GM12878 (cell line): ENCODE measurements around the gene SLC25A13. TPM values are rescaled to one million over a fixed set of nuclear protein-coding genes. Genes with fewer than 3 reads are reported as not detected.

Experiments
- ATAC-seq: fragments of 200-7000 bp; cut with Tn5 transposase; 3 replicates; pipeline ENCODE4 v1.9.1; 2020; ENCODE audit warnings: mild to moderate bottlenecking, moderate library complexity
- BruUV-seq: library from RNA; stranded (reverse); fragments of 400-500 nt; replicated peaks from 2 replicates; lab custom pipeline; 2021; lab: Mats Ljungman, UMichigan
- CTCF ChIA-PET: fragments of 300-600 bp; sonication (Branson Sonifier 250); formaldehyde crosslinking; extraction: SDS; loops from one replicate; lab custom pipeline; 2021; ENCODE audit warnings: inconsistent platforms; lab: Yijun Ruan, JAX
- POLR2A ChIA-PET: fragments of 350-600 bp; formaldehyde crosslinking; extraction: SDS; loops from one replicate; lab custom pipeline; 2021; ENCODE audit warnings: inconsistent platforms; lab: Charles Lee
- RAD21 ChIA-PET: fragments of 300-600 bp; sonication (Branson Sonifier 250); formaldehyde crosslinking; loops from one replicate; lab custom pipeline; 2023; ENCODE audit warnings: antibody characterized with exemption; ENCODE audit not compliant: unreplicated experiment; lab: Charles Lee
- SMC1A ChIA-PET: fragments of 300-600 bp; sonication (Branson Sonifier 250); formaldehyde crosslinking; loops from one replicate; lab custom pipeline; 2023; ENCODE audit not compliant: unreplicated experiment, uncharacterized antibody; lab: Charles Lee
- DNase-seq: peaks from one replicate; pipeline ENCODE4 v3.0.0-alpha.2; 2011; ENCODE audit warnings: low read depth, low spot score
- FAIRE-seq: peaks from 3 replicates; lab custom pipeline; 2011; peaks lifted over from hg19 to GRCh38; lab: Jason Lieb, UNC
- H2AFZ ChIP-seq: 2 replicates; pipeline ENCODE4 v1.6.0; 2011; ENCODE audit warnings: low read depth, low read length, control low read depth; ENCODE audit not compliant: control insufficient read depth
- H3K27ac ChIP-seq: 2 replicates; pipeline ENCODE4 v1.5.1; 2011; ENCODE audit warnings: control low read depth; ENCODE audit not compliant: control insufficient read depth, insufficient read depth
- H3K27me3 ChIP-seq, 2 experiments: replicated peaks in 1 of 2; 2 replicates each; pipeline versions ENCODE4 v1.6.0 to v1.6.1; 2011; ENCODE audit warnings: low read length in 1 of 2; ENCODE audit not compliant: control insufficient read depth in 2 of 2, insufficient read depth in 2 of 2
- H3K36me3 ChIP-seq, 2 experiments: 2 replicates each; pipeline ENCODE4 v1.5.1; 2011; ENCODE audit warnings: low read length in 1 of 2; ENCODE audit not compliant: control insufficient read depth in 2 of 2, insufficient read depth in 2 of 2
- H3K4me1 ChIP-seq: 2 replicates; pipeline ENCODE4 v1.6.1; 2011; ENCODE audit warnings: mild to moderate bottlenecking, low read length, moderate library complexity, mixed read lengths; ENCODE audit not compliant: control insufficient read depth, insufficient read depth
- H3K4me2 ChIP-seq: 2 replicates; pipeline ENCODE4 v1.6.0; 2011; ENCODE audit warnings: control low read depth; ENCODE audit not compliant: control insufficient read depth, insufficient read depth
- H3K4me3 ChIP-seq: fragments of 200-600 bp; sonication (generic); 2 replicates; pipeline ENCODE4 v1.5.1; 2016
- H3K79me2 ChIP-seq: 2 replicates; pipeline ENCODE4 v1.6.0; 2011; ENCODE audit warnings: low read length; ENCODE audit not compliant: control insufficient read depth, insufficient read depth
- H3K9ac ChIP-seq: 2 replicates; pipeline ENCODE4 v1.8.0; 2011; ENCODE audit warnings: low read length, control low read depth, mixed read lengths; ENCODE audit not compliant: control insufficient read depth, insufficient read depth
- H3K9me3 ChIP-seq: replicated peaks from 3 replicates; pipeline ENCODE4 v1.5.1; 2011; ENCODE audit warnings: mild to moderate bottlenecking, low read length; ENCODE audit not compliant: control insufficient read depth, insufficient read depth
- H4K20me1 ChIP-seq: 2 replicates; pipeline ENCODE4 v1.6.0; 2011; ENCODE audit not compliant: control insufficient read depth, insufficient read depth
- BHLHE40 ChIP-seq, 2 experiments: fragments of 450-650 bp in 1 of 2; IDR thresholded peaks; 2 replicates each; pipeline ENCODE4 v1.6.1; 2011 to 2017; ENCODE audit warnings: low read depth in 2 of 2, borderline replicate concordance in 1 of 2, improper control_type of control experiment in 1 of 2, low read length in 1 of 2, mild to moderate bottlenecking in 1 of 2
- MEF2A ChIP-seq: IDR thresholded peaks from 2 replicates; pipeline ENCODE4 v1.6.1; 2011; ENCODE audit warnings: low read depth, mild to moderate bottlenecking, low read length, moderate library complexity; ENCODE audit not compliant: insufficient read depth
- NR2C1 ChIP-seq: fragments of 450-650 bp; IDR thresholded peaks from 2 replicates; pipeline ENCODE4 v1.6.1; 2017; ENCODE audit warnings: antibody characterized with exemption, mild to moderate bottlenecking, moderate library complexity
- NR2F1 ChIP-seq: fragments of 450-650 bp; conservative IDR thresholded peaks from 2 replicates; pipeline ENCODE4 v1.6.1; 2017; ENCODE audit warnings: mild to moderate bottlenecking
- PBX3 ChIP-seq: IDR thresholded peaks from 2 replicates; pipeline ENCODE4 v1.6.1; 2011; ENCODE audit warnings: mild to moderate bottlenecking, low read depth, low read length, moderate library complexity; ENCODE audit not compliant: insufficient replicate concordance
- PML ChIP-seq: IDR thresholded peaks from 2 replicates; pipeline ENCODE4 v1.6.1; 2012; ENCODE audit warnings: low read length, inconsistent platforms
- PRDM15 ChIP-seq: fragments of 450-650 bp; formaldehyde crosslinking; IDR thresholded peaks from 2 replicates; pipeline ENCODE4 v1.4.0; 2020; ENCODE audit warnings: mild to moderate bottlenecking, moderate library complexity
- TARDBP ChIP-seq: IDR thresholded peaks from 2 replicates; pipeline ENCODE4 v1.6.1; 2016; ENCODE audit warnings: borderline replicate concordance
- YY1 ChIP-seq: IDR thresholded peaks from 2 replicates; pipeline ENCODE4 v1.6.1; 2011; ENCODE audit warnings: low read depth, mild to moderate bottlenecking, low read length
- ZBTB33 ChIP-seq: fragments of 450-650 bp; IDR thresholded peaks from 2 replicates; pipeline ENCODE4 v1.6.1; 2017; ENCODE audit warnings: mild to moderate bottlenecking
- ZNF217 ChIP-seq: fragments of 450-650 bp; IDR thresholded peaks from 2 replicates; pipeline ENCODE4 v1.6.1; 2017; ENCODE audit warnings: antibody characterized with exemption, mild to moderate bottlenecking
- WGBS: methylation state at CpG from one replicate; pipeline ENCODE4 v1.1.6; 2016; ENCODE audit warnings: low lambda C conversion rate; ENCODE audit not compliant: insufficient replicate concordance, insufficient coverage; ENCODE audit errors: missing lambda C conversion rate; 5-methylcytosine and 5-hydroxymethylcytosine counted together
- in situ Hi-C: fragments of 300-500 bp; cut with MboI; formaldehyde crosslinking; loops from 9 replicates; pipeline ENCODE4 v1.14.3; 2018; ENCODE audit warnings: mixed read lengths
- intact Hi-C: fragments of 100-400 bp; cut with micrococcal nuclease; formaldehyde crosslinking; loops from one replicate; pipeline ENCODE4 v1.14.2; 2022; ENCODE audit not compliant: unreplicated experiment
- polyA plus RNA-seq, 11 experiments: library from polyadenylated mRNA; depleted of rRNA in 4 of 11; unstranded in 6 of 11; stranded (reverse) in 5 of 11; fragments of >200 nt; fragmentation: Nextera tagmentation in 4 of 11; fragmentation: Illumina TruSeq in 1 of 11; extraction: Ambion mirVana in 4 of 11; extraction: Trizol in 1 of 11; gene quantifications; 1 replicate in 1 of 11; 2 replicates in 10 of 11; pipeline versions ENCODE4 v1.2.1 to v1.2.3, GENCODE V29; 2011 to 2016; ENCODE audit warnings: inconsistent platforms in 2 of 11, missing spikeins in 2 of 11, low read depth in 1 of 11
- total RNA-seq, 4 experiments: library from RNA; depleted of rRNA in 3 of 4; stranded (reverse); fragments of >200 nt in 3 of 4; fragmentation: Illumina TruSeq in 1 of 4; extraction: Trizol in 1 of 4; gene quantifications; 2 replicates each; pipeline versions ENCODE4 v1.2.1 to v1.2.3, GENCODE V29; 2013 to 2021

The SLC25A13 gene
- total and polyA plus RNA-seq, 10 of the 15 experiments (the other 5 are each of a cell fraction or from before 2014, with no cell fraction given): 7.0 to 24.7 (median 18.6) TPM

- Histone ChIP-seq H4K20me1 (no peaks in the 10 kb centered on the region), H3K36me3 (no peaks in the 10 kb centered on the region; a peak in 1 of 4 replicates), H2AFZ (no peak overlapping the region), H3K27ac (no peak overlapping the region), H3K4me1 (peaks cover 11% of the 10 kb centered on the region), H3K9ac (no peak overlapping the region), H3K4me3 (no peak overlapping the region), H3K4me2 (no peak overlapping the region), H3K79me2 (peaks cover 5% of the 10 kb centered on the region), H3K9me3 (peaks cover 9% of the 10 kb centered on the region; the same call in 2 of the 3 replicates), H3K27me3 (no peaks in the 10 kb centered on the region)
- SMC1A ChIA-PET: no interaction called here
- DNase-seq (no peak), FAIRE-seq (no peak), ATAC-seq (no peak)
- 91% methylated on average over 4 of the region's 4 CpGs for WGBS
- POLR2A ChIA-PET: no interaction called here
- in situ Hi-C loops: no loop called here
- no TSS peak for BruUV-seq
- intact Hi-C loops: no loop called here
- TF ChIP-seq ZBTB33 (no peak), BHLHE40 (IDR thresholded peaks at IDR 0.05; ENCODE audit: borderline replicate concordance in 1 of 2, low read depth in 2 of 2, low read length in 1 of 2) (no peak), YY1 (no peak), TARDBP (no peak), NR2C1 (no peak), NR2F1 (no peak), PML (no peak), PBX3 (no peak), PRDM15 (no peak), ZNF217 (no peak), MEF2A (no peak)
- RAD21 ChIA-PET: no interaction called here
- CTCF ChIA-PET: no interaction called here
These were observed 34.3 kb downstream of the SLC25A13 start for GRCh38 chr7:96287559-96287958.
